HepG2 (cell line): ENCODE data around the gene WDR31. TPM values are rescaled to one million over a fixed set of nuclear protein-coding genes. Genes with fewer than 3 reads are reported as not detected.
A peak's percentile ranks its signal among the peaks of the same experiment; 100 is the strongest.

ENCODE experiments used
- AGO2 ChIP-seq: fragments of 200-400 bp; formaldehyde crosslinking; optimal IDR thresholded peaks from 2 replicates; pipeline ENCODE3; 2017; ENCODE audit warnings: mild to moderate bottlenecking, low read depth, low read length, moderate library complexity
- ARNT2 ChIP-seq: sonication (generic); formaldehyde crosslinking; IDR thresholded peaks from 2 replicates; pipeline ENCODE4 v1.8.0; 2022; ENCODE audit warnings: mild to moderate bottlenecking, low read depth, missing genetic modification reagents, moderate library complexity
- DPF2 ChIP-seq: sonication (generic); formaldehyde crosslinking; IDR thresholded peaks from 2 replicates; pipeline ENCODE4 v1.4.0; 2020; ENCODE audit warnings: mild to moderate bottlenecking, low read depth, missing genetic modification reagents, borderline replicate concordance
- DZIP1 ChIP-seq: sonication (generic); formaldehyde crosslinking; IDR thresholded peaks from 2 replicates; pipeline ENCODE4 v1.5.0; 2020; ENCODE audit warnings: mild to moderate bottlenecking, missing genetic modification reagents
- EEA1 ChIP-seq: sonication (generic); formaldehyde crosslinking; IDR thresholded peaks from 2 replicates; pipeline ENCODE4 v1.5.1; 2020; ENCODE audit warnings: mild to moderate bottlenecking, missing genetic modification reagents, borderline replicate concordance
- HMGA1 ChIP-seq: sonication (generic); formaldehyde crosslinking; conservative IDR thresholded peaks from 2 replicates; pipeline ENCODE4 v1.4.0; 2020; ENCODE audit warnings: missing genetic modification reagents
- KDM5A ChIP-seq: fragments of 200-600 bp; sonication (generic); IDR thresholded peaks from 2 replicates; pipeline ENCODE4 v1.7.0; 2018; ENCODE audit warnings: antibody characterized with exemption, mild to moderate bottlenecking, low read length, borderline replicate concordance
- MAZ ChIP-seq, 2 experiments: sonication (generic) in 1 of 2; formaldehyde crosslinking in 1 of 2; IDR thresholded peaks; 2 replicates each; pipeline versions ENCODE4 v1.5.0 to v1.6.1; 2012 to 2020; ENCODE audit warnings: low read depth in 2 of 2, mild to moderate bottlenecking in 2 of 2, borderline replicate concordance in 1 of 2, improper control_type of control experiment in 1 of 2, low read length in 1 of 2, missing genetic modification reagents in 1 of 2, moderate library complexity in 1 of 2
- MYC ChIP-seq: sonication (generic); formaldehyde crosslinking; IDR thresholded peaks from 2 replicates; pipeline ENCODE4 v1.9.0; 2021; ENCODE audit warnings: missing genetic modification reagents, borderline replicate concordance
- TGIF2 ChIP-seq: IDR thresholded peaks from 2 replicates; pipeline ENCODE4 v1.6.1; 2016; ENCODE audit warnings: control low read depth, missing compliant biosample characterization
- ZNF224 ChIP-seq: sonication (generic); formaldehyde crosslinking; IDR thresholded peaks from 2 replicates; pipeline ENCODE4 v1.5.0; 2020; ENCODE audit warnings: mild to moderate bottlenecking, missing genetic modification reagents
- ZNF552 ChIP-seq: sonication (generic); formaldehyde crosslinking; IDR thresholded peaks from 2 replicates; pipeline ENCODE4 v1.9.0; 2022; ENCODE audit warnings: missing genetic modification reagents, mild to moderate bottlenecking, borderline replicate concordance
- ZNF660 ChIP-seq: sonication (generic); formaldehyde crosslinking; IDR thresholded peaks from 2 replicates; pipeline ENCODE4 v1.5.1; 2020; ENCODE audit warnings: mild to moderate bottlenecking, low read depth, missing genetic modification reagents, borderline replicate concordance
- ZNF720 ChIP-seq: sonication (generic); formaldehyde crosslinking; IDR thresholded peaks from 2 replicates; pipeline ENCODE4 v1.4.0; 2020; ENCODE audit warnings: missing genetic modification reagents
- polyA plus RNA-seq, 8 experiments: library from polyadenylated mRNA; depleted of rRNA in 3 of 8; stranded (reverse) in 7 of 8; unstranded in 1 of 8; fragments of >200 nt; fragmentation: Illumina TruSeq in 4 of 8; extraction: Trizol in 4 of 8; gene quantifications; 2 replicates each; pipeline versions ENCODE4 v1.2.1 to v1.2.3, GENCODE V29; 2011 to 2016; ENCODE audit warnings: low read depth in 4 of 8, missing spikeins in 1 of 8, mixed read lengths in 1 of 8; ENCODE audit not compliant: insufficient read depth in 1 of 8
- total RNA-seq, 5 experiments: library from RNA; depleted of rRNA; stranded (reverse); fragments of >200 nt; fragmentation: Illumina TruSeq; extraction: Trizol; gene quantifications; 2 replicates each; pipeline ENCODE4 v1.2.3, GENCODE V29; 2016; ENCODE audit warnings: low read depth in 1 of 5
- TF ChIP-seq, protein P1 (sequence below): sonication (generic); formaldehyde crosslinking; IDR thresholded peaks from 2 replicates; pipeline ENCODE4 v1.4.0; 2020; ENCODE audit warnings: mild to moderate bottlenecking, missing genetic modification reagents, borderline replicate concordance
- TF ChIP-seq, protein P2 (sequence below): sonication (generic); formaldehyde crosslinking; IDR thresholded peaks from 2 replicates; pipeline ENCODE4 v1.4.0; 2020; ENCODE audit warnings: missing genetic modification reagents, borderline replicate concordance

The WDR31 gene
- total and polyA plus RNA-seq, 2 of the 13 experiments (the other 11 are each of a cell fraction or from before 2014, with no cell fraction given) = 0.33 to 1.7 TPM

GRCh38 chr9:113376634-113377567 lies 36.8 kb upstream of the WDR31 start, which contains the start of gene HDHD3 (continued):
- TF ChIP-seq ZNF720 (CRISPR knock-in tag) (no peak), ZNF552 (no peak), MAZ (IDR thresholded peaks at IDR 0.05; ENCODE audit: borderline replicate concordance, low read depth, low read length) (no peak), MAZ (CRISPR knock-in tag; IDR thresholded peaks at IDR 0.05; ENCODE audit: low read depth) (peak; percentile 71; the same call in 1 of the 2 replicates), DPF2 (no peak), MYC (CRISPR knock-in tag) (peak; percentile 35; the same call in 1 of the 2 replicates), KDM5A (peak; percentile 59; the same call in 1 of the 2 replicates), AGO2 (peak; percentile 67), TGIF2 (CRISPR knock-in tag) (no peak; the same call in 1 of the 2 replicates), ARNT2 (CRISPR knock-in tag) (peak; percentile 51; the same call in 1 of the 2 replicates), HMGA1 (CRISPR knock-in tag) (no peak), EEA1 (0 out of 2 replicates have a peak, but pooled peaks have one; percentile 69), ZNF660 (no peak), ZNF224 (CRISPR knock-in tag) (no peak), DZIP1 (CRISPR knock-in tag) (no peak)
- TF ChIP-seq, protein P1, sequence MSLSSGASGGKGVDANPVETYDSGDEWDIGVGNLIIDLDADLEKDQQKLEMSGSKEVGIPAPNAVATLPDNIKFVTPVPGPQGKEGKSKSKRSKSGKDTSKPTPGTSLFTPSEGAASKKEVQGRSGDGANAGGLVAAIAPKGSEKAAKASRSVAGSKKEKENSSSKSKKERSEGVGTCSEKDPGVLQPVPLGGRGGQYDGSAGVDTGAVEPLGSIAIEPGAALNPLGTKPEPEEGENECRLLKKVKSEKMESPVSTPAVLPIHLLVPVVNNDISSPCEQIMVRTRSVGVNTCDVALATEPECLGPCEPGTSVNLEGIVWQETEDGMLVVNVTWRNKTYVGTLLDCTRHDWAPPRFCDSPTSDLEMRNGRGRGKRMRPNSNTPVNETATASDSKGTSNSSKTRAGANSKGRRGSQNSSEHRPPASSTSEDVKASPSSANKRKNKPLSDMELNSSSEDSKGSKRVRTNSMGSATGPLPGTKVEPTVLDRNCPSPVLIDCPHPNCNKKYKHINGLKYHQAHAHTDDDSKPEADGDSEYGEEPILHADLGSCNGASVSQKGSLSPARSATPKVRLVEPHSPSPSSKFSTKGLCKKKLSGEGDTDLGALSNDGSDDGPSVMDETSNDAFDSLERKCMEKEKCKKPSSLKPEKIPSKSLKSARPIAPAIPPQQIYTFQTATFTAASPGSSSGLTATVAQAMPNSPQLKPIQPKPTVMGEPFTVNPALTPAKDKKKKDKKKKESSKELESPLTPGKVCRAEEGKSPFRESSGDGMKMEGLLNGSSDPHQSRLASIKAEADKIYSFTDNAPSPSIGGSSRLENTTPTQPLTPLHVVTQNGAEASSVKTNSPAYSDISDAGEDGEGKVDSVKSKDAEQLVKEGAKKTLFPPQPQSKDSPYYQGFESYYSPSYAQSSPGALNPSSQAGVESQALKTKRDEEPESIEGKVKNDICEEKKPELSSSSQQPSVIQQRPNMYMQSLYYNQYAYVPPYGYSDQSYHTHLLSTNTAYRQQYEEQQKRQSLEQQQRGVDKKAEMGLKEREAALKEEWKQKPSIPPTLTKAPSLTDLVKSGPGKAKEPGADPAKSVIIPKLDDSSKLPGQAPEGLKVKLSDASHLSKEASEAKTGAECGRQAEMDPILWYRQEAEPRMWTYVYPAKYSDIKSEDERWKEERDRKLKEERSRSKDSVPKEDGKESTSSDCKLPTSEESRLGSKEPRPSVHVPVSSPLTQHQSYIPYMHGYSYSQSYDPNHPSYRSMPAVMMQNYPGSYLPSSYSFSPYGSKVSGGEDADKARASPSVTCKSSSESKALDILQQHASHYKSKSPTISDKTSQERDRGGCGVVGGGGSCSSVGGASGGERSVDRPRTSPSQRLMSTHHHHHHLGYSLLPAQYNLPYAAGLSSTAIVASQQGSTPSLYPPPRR (CRISPR knock-in tag) = 0 out of 2 replicates have a peak, but pooled peaks have one; percentile 13
- TF ChIP-seq, protein P2, sequence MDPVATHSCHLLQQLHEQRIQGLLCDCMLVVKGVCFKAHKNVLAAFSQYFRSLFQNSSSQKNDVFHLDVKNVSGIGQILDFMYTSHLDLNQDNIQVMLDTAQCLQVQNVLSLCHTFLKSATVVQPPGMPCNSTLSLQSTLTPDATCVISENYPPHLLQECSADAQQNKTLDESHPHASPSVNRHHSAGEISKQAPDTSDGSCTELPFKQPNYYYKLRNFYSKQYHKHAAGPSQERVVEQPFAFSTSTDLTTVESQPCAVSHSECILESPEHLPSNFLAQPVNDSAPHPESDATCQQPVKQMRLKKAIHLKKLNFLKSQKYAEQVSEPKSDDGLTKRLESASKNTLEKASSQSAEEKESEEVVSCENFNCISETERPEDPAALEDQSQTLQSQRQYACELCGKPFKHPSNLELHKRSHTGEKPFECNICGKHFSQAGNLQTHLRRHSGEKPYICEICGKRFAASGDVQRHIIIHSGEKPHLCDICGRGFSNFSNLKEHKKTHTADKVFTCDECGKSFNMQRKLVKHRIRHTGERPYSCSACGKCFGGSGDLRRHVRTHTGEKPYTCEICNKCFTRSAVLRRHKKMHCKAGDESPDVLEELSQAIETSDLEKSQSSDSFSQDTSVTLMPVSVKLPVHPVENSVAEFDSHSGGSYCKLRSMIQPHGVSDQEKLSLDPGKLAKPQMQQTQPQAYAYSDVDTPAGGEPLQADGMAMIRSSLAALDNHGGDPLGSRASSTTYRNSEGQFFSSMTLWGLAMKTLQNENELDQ = no peak
